Measurements from ENCODE around the gene IRX1.

The IRX1 gene

DNA sequence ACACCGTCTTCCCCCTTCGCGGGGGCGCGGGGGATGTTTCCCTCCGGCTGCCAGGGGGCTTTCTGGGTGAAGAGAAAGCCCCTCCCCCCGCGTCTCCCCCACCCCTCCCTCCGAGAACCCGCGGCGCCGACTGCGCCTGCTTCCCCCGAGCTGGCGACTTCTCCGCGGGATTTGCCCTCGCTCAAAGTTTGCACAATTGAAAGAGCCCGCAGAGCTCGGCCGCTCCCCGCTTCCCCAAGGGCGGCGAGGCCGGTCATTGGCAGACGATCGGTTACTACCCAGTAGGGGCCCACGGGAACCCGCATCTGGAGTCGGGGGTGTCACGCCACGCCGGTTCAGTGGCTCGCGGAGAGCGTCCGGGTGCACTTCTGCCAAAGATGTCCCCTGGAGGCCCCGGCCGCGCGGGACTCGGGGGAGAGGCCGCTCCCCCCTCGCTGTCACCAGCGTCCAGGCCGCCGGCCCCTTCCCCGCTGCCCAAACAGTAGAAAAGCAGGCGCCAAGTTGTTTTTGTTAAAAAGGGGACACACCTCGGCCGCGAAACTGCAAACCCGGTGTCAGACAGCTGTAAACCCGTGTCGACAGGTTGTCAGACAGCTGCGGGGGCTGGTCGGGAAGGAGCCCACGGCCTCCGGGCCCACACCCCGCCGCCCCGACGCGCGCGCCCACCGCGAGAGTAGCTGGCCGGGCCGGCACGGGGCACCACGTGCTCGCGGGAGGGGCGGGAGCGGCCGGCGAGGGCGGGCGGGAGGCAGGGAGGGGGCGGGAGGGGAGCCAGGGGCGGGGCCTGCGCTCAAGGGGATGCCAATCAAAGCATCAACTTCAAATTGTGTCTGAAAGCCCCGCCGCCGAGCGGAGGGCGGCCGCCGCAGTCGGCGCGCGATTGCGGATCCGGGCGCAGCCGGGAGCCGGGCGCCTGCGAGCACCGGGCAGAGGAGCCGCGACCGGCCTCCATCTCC lies at the start of gene IRX1:
Gene IRX1 (plus strand): TSS at position 827 of the 956 bp plus-strand sequence. CDS start 274 bp downstream, outside the sequence.
- DNase-seq, result no peak

DNA sequence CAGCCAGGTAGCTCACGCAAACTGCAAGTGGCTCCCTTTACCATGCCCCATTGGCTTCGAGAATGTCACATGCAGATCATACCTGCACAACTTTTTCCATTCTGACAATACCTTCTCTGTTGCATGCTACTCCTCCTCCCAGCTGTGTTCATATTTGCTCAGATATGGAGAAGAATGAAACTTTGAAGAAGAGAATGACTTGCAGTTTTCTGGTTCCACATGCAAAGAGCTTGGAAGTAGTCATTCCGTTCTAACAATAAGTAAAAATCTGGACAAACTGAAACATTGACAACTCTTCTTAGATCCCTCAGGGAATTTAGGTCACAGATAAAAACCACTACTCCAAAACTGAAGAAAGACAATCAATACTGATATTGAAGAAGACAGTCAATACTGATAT lies 49.6 kb upstream of the IRX1 start:
- DNase-seq, result no peak

DNA sequence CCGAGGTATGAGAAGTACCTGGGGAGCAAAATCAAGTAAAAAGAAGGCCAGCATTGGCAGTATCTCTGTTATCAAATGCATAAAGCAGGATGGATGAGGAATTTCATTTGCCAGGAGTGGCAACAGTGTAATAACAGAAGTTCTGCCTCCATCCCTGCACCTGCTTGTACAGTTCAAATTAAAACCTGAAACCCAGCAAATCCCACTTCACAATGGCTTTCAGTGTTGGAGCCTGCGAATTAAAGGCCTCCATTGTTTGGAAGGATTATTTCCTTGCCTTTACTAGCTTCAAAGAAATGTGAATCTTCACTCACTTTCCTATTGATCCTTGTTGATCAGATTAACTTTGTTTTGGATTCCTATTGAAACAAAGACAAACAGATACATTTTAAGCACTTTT lies 31.5 kb upstream of the IRX1 start:
- no peak for DNase-seq

DNA sequence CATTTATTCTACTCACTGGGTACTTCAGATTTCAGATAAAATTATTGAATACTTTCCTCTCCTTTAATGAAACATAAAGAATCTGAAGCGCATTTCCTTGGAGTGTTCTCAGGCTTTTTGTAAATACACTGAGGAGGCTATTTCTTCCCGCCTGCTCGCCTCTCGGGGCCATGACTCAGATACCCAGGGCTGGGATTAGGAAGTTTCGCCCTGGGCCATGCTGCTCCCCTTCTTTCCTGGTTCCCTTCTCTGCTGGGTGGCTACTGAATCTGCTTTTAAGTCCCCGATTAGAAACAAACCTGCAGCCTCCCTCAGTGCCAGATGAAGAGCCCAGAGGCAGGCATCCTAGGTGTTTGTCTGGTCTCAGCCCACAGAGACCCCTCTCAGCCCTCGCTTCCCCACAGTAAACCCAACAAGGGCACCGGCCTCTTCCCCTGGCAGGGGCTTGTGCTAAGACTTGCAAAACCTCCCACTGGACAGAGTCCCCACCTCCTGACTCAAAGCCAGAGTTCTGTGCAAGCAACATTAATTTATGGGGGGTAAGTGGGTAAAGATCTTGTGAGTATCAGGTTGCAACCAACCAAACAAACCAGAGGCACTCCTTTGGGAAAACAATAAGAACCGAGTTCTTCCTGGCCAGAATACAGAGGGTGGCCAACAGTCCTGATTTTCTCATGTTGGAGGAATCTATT lies 30.7 kb upstream of the IRX1 start:
- no peak for DNase-seq

GRCh38 chr5:3584724-3585531 lies 10.7 kb upstream of the IRX1 start:
- no peak for DNase-seq

GRCh38 chr5:3590161-3590966 lies 5.3 kb upstream of the IRX1 start:
- no peak for DNase-seq

GRCh38 chr5:3590967-3591900 lies 4.4 kb upstream of the IRX1 start:
- no peak for DNase-seq

GRCh38 chr5:3592298-3592697 lies 3.3 kb upstream of the IRX1 start:
- no peak for DNase-seq

DNA sequence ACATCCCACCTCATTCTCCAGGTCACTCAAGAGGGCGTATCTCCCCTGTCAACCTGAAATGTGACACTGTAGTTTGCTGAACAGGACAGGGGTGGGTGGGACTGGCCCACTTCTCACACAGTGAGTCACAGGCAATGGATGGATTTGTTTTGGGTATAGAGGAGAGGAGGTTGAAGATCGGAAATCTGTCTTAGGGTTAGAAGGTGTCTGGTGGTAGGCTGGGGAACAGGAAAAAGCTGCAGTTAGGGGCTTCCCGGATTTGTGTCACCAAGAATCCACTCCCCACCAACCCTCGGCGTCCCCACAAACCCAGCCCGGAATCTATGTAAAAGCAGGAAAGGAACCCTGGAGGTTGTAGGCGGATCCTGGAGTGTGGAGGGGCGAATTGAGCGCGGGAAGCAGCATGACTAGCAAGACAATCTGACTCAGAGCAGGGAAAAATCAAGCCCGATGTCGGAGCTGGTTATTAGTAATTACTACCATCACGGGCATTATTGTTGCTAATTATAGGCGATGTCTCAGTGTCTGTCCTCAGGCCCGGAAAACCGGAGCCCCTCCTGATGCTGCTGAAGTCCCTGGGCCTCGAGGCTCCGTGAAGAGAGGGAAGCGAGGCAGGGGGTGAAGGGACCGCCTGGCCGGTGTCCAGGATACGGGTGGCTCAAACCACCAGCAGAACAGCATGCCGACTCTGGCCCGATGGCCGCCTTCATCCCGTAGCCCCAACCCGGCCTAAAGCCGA lies 1.7 kb upstream of the IRX1 start:
- no peak for DNase-seq

DNA sequence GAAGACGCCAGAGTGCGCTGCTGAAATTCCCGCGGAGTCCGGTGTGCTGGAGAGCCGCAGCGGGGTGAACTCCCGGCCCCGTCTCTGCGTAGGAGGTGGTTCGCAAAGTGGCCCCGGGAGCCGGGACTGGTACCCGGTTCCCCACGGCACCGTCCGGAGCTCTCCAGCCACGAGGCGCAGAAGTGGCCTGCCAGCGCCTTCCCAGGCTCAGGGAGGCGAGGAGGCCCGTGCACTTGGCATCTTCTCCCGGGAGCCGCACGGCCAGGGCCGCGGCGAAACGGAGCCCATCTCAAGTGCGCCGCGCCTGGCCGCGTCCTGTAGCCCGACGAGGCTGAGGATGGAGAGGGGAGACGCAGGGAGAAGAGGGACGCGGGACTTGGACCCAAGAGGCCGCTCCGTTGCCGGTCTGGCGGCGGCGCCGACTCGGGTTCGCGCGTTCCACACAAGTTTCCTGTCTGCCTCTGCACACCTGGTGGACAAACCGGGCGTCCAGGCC lies 1.1 kb upstream of the IRX1 start:
- no peak for DNase-seq

DNA sequence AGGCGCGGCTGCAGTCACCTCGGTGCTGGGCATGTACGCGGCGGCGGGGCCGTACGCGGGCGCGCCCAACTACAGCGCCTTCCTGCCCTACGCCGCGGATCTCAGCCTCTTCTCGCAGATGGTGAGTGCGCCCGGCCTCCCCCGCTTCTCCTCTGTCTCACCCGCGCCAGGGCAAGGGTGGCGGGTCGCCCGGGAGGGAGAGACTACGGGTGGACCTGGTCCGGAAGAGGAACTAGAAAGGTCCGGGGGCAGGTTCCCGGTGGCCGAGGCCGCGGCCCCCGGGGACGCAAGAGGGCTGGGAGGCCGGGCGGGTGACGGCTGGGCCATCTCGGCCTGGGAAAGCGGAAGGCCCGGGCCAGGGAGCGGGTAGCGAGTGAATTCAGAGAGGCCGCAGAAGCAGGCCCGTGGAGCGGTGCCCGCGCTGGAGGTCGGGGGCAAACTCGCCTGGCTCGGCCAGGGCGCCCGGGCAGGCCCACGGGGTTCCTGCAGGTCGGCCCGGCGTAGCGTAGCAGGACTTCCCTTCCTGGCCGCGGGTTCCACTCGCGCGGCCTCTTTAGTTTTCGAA lies 711 bp downstream of the IRX1 start:
- DNase-seq, result no peak

DNA sequence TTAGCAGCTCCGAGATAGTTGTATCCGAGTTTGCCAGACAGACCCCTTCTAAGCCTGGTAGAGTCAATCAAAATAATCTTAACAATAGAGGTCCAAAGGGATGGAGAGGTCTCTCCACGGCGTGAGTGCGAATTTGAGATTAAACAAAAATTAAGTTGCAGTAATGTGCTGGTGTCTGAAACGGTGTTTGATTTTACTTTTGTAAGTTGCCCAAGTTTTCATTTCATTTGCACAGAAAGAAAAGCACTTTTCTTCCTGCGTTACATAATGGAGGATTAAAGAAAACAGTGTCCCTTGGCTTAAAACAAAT lies 1.2 kb downstream of the IRX1 start:
- DNase-seq, result no peak

GRCh38 chr5:3597167-3598007 lies 1.8 kb downstream of the IRX1 start:
- DNase-seq, result no peak

GRCh38 chr5:3598207-3598606 lies 2.6 kb downstream of the IRX1 start:
- no peak for DNase-seq

DNA sequence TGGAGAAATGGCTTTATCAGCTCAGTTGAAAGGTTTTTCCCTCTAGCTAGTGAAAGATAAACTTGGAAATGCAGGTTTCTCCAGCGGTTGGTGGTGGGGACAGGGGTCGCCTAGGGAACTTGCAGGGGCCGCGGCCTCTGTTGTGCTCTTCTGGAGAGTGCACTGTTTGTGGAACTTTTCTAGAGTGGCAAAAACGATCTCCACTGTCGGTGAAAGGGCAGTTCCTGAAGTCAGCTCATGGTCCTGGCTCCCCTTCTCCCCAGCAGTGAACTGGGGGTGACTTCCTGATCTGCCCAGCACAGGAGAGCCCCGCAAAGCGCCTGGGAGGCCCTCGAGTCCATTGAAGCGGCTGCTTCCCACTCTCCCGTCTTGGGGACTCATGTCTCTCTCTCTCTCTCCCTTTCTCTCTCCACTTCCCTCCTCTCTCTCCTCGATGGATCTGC lies 3.2 kb downstream of the IRX1 start:
- DNase-seq, result no peak

DNA sequence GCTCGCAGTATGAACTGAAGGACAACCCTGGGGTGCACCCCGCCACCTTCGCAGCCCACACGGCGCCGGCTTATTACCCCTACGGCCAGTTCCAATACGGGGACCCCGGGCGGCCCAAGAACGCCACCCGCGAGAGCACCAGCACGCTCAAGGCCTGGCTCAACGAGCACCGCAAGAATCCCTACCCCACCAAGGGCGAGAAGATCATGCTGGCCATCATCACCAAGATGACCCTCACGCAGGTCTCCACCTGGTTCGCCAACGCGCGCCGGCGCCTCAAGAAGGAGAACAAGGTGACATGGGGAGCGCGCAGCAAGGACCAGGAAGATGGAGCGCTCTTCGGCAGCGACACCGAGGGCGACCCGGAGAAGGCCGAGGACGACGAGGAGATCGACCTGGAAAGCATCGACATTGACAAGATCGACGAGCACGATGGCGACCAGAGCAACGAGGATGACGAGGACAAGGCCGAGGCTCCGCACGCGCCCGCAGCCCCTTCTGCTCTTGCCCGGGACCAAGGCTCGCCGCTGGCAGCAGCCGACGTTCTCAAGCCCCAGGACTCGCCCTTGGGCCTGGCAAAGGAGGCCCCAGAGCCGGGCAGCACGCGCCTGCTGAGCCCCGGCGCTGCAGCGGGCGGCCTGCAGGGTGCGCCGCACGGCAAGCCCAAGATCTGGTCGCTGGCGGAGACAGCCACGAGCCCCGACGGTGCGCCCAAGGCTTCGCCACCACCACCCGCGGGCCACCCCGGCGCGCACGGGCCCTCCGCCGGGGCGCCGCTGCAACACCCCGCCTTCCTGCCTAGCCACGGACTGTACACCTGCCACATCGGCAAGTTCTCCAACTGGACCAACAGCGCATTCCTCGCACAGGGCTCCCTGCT lies 3.8 kb downstream of the IRX1 start:
- no peak for DNase-seq

DNA sequence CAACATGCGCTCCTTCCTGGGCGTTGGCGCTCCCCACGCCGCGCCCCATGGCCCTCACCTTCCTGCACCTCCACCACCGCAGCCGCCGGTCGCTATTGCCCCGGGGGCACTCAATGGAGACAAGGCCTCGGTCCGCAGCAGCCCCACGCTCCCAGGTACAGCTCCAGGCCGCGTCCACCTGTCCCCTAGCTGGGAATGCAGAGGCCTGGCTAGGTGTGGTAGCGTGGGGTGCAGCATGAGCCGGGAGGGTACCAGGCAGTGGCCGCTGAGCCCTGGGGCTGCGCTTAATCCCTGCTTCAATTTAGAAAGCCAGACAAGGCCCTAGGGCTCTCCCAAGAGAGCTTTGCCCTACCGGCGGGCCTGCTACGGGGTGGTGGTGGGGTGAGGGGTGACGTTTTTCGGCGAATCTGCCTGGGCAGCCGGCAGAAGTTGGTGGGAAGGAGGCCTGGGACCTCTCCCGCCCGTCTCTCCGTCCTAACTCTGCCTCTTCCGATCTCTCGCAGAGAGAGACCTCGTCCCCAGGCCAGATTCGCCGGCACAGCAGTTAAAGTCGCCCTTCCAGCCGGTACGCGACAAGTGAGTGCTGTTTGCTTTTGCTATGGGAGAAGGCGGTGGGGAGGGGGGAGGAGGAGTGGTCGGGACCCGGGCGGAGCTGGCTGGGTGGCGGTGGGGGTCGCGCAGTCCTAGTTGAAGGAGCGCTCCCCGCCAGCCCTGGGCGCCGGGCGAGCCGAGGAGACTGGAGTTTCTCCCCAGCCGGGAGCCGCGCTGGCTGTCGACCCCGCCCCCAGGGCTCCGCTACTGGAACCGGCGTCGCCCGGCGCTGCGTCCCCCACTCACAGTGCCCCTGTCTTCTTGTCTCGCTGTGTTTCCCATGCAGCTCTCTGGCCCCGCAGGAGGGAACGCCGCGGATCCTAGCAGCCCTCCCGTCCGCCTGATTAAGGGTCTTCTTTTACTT lies 4.8 kb downstream of the IRX1 start:
- no peak for DNase-seq
